ENCODE results near the gene ADAM19. TPM values are rescaled to one million over a fixed set of nuclear protein-coding genes. Genes with fewer than 3 reads are reported as not detected.

ADAM19 gene
- total RNA-seq, 2 donors from 2014 or later, result 1.3 to 1.6 TPM

DNA sequence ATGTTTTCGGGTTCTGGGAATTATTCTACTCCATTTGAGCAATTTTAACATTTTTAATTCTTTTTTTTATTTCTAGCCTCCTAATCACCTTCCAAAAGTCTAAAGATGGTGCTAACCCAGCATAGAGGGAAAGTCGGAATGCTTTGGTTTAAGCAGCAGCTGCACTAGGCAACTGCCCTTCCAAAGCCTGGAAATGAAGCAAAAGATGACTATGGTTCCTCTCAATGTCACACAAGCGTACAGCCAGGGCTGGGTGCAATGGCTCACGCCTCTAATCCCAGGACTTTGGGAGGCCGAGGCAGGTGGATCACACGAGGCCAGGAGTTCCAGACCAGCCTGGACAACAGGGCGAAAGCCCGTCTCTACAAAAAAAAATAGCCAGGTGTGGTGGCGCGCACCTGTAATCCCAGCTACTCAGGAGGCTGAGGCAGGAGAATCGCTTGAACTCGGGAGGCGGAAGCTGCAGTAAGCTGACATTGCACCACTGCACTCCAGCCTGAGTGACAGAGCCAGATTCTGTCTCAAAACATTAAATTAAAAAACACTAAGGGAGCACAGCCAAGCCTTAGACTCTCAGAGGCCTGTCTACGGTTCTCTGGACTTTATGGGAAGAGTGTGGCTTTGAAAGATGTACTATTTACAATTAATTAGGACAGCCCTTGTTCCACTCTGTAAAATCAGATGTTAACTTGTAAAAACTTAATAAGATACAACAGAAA lies 33.1 kb downstream of the ADAM19 start:
- DNase-seq, result no peak
- 86 to 91% methylated on average over 14 of the region's 14 CpGs for WGBS, 2 donors
- Histone ChIP-seq H3K4me3 (no peak overlapping the region), H3K36me3 (replicated peaks in 1 of 2; ENCODE audit: insufficient read depth in 1 of 2, low read depth in 2 of 2) (no peaks in the 10 kb centered on the region), H3K4me1 (no peaks in the 10 kb centered on the region), H3K27me3 (no peaks in the 10 kb centered on the region), H3K9me3 (no peaks in the 10 kb centered on the region), H3K27ac (no peak overlapping the region)
- no peak for ATAC-seq
- intact Hi-C loops (cut with DNase I), result no loop called here
- TF ChIP-seq, protein P1, sequence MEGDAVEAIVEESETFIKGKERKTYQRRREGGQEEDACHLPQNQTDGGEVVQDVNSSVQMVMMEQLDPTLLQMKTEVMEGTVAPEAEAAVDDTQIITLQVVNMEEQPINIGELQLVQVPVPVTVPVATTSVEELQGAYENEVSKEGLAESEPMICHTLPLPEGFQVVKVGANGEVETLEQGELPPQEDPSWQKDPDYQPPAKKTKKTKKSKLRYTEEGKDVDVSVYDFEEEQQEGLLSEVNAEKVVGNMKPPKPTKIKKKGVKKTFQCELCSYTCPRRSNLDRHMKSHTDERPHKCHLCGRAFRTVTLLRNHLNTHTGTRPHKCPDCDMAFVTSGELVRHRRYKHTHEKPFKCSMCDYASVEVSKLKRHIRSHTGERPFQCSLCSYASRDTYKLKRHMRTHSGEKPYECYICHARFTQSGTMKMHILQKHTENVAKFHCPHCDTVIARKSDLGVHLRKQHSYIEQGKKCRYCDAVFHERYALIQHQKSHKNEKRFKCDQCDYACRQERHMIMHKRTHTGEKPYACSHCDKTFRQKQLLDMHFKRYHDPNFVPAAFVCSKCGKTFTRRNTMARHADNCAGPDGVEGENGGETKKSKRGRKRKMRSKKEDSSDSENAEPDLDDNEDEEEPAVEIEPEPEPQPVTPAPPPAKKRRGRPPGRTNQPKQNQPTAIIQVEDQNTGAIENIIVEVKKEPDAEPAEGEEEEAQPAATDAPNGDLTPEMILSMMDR (IDR thresholded peaks at IDR 0.05), result no peak
- no peak for TF ChIP-seq POLR2A (IDR thresholded peaks at IDR 0.05)

DNA sequence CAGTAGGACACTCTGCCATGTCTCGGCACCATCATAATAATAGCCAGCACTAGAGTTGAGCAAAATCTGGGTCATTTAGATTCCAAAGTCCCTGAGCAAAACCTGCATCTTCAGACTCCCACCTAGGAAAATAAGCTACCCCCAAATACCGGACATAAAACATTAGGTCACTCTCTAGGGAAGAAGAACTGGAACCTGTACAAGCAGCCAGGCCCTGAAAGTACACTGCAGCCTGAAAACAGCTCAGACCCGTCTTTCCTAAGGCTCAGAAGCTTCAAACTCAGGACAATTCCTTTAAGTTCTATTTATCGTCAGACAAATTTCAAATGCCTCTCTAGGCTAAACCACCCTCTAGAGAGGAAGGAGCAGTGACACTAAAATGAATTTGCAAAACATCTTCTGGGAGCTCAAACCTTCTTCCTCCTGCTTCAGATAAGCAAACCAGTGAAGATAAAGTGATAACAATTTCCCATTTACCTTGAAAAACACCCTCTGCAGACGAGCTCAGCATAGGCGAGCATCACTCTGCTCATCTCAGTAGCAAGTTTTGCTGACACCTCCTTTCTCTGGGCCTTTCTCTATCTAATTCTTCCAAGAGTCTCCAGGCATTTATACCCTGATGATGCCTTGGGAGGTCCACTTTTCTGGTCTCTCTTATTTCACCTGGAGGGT lies 34.0 kb downstream of the ADAM19 start:
- ATAC-seq (no peak), DNase-seq (no peak)
- peak overlapping the region in 1 of 4 donors; percentile 1 for H3K27ac ChIP-seq
- WGBS, 2 donors, result 71 to 73% methylated on average over 6 of the region's 6 CpGs
- H3K27me3 ChIP-seq, result no peaks in the 10 kb centered on the region
- TF ChIP-seq POLR2A (IDR thresholded peaks at IDR 0.05), result no peak
- TF ChIP-seq, protein P1 (IDR thresholded peaks at IDR 0.05), result no peak
- no peaks in the 10 kb centered on the region for H3K9me3 ChIP-seq
- intact Hi-C loops (cut with DNase I), result no loop called here
- no peak overlapping the region for H3K4me3 ChIP-seq
- H3K36me3 ChIP-seq (replicated peaks in 1 of 2; ENCODE audit: insufficient read depth in 1 of 2, low read depth in 2 of 2), result no peaks in the 10 kb centered on the region
- H3K4me1 ChIP-seq, result no peaks in the 10 kb centered on the region

DNA sequence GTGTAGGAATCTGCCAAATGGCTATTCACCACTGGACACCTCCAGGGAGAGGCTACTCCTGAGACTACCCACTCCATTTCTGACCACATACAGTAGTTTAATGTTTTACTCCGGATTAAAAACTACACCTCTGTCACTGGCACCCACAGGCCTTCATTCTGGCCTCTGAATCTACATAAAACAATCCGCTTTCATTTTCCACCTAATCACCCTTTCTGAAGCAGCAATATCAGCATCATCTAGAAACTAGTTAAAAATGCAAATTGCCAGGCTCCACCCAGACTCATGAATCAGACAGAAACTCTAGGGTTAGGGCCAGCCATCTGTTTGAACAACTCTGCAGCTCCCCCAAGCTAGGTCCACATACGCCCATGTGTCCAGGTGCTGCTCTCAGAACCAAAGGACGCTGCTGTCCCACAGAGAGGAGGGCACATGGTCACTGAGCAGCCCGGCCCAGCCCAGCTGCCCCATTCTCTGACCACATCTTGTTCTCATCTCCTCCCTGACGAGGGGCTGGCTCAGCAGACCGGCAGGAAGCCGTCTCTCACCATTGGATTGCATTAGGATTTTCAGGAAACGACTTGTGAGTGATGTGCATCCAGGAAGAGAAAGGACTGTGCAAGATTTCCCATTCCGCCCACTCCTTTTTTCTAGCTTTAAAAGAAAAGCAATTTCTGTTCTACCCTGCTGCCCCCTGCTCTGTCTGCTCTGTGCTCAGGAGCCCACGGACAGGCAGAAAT lies 34.7 kb downstream of the ADAM19 start:
- peak; percentile 40 for ATAC-seq
- H3K36me3 ChIP-seq (replicated peaks in 1 of 2; ENCODE audit: insufficient read depth in 1 of 2, low read depth in 2 of 2), result no peaks in the 10 kb centered on the region
- peak in 1 of 4 donors; percentile 22 for DNase-seq
- intact Hi-C loops (cut with DNase I), result no loop called here
- WGBS, 2 donors, result 56 to 70% methylated on average over 11 of the region's 11 CpGs
- TF ChIP-seq POLR2A (IDR thresholded peaks at IDR 0.05), result no peak
- TF ChIP-seq, protein P1 (IDR thresholded peaks at IDR 0.05), result no peak
- H3K27ac ChIP-seq, result peak overlapping the region in 2 of 4 donors; percentile 1 to 15
- no peak overlapping the region for H3K4me3 ChIP-seq
- no peaks in the 10 kb centered on the region for H3K9me3 ChIP-seq
- no peaks in the 10 kb centered on the region for H3K27me3 ChIP-seq
- no peaks in the 10 kb centered on the region for H3K4me1 ChIP-seq

DNA sequence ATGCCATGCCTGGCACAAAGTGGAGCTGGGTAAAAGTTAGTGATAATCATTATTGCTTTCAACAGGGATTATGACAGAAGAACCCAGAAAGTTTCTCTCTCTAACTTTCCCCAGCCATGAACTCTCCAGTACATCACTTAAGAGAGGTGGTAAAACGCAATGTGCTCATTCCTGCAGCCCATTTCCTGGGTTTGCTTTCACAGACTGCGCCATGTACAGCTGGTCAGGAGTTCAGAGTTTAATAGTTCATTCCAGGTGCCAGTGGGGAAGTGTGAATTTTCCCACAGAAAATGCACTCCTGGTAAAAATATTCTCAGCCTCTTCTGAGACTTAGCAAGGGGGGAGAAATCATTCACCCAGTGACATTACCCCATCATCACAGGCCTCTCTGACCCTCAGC lies 35.5 kb downstream of the ADAM19 start:
- no peaks in the 10 kb centered on the region for H3K4me1 ChIP-seq
- 87 to 100% methylated on average over 2 of the region's 2 CpGs for WGBS, 2 donors
- no peak for DNase-seq
- no peaks in the 10 kb centered on the region for H3K9me3 ChIP-seq
- H3K27me3 ChIP-seq, result no peaks in the 10 kb centered on the region
- H3K36me3 ChIP-seq (replicated peaks in 1 of 2; ENCODE audit: insufficient read depth in 1 of 2, low read depth in 2 of 2), result no peaks in the 10 kb centered on the region
- TF ChIP-seq, protein P1 (IDR thresholded peaks at IDR 0.05), result no peak
- TF ChIP-seq POLR2A (IDR thresholded peaks at IDR 0.05), result no peak
- intact Hi-C loops (cut with DNase I), result no loop called here
- ATAC-seq, result no peak
- H3K27ac ChIP-seq, result peak overlapping the region in 1 of 4 donors; percentile 1
- H3K4me3 ChIP-seq, result no peak overlapping the region

Data from body of pancreas (tissue), 4 donors.